Heart left ventricle (tissue), 16 donors: ENCODE data around the gene HSD17B8. TPM values are rescaled to one million over a fixed set of nuclear protein-coding genes. Genes with fewer than 3 reads are reported as not detected.

Experiments used
- ATAC-seq, 4 donors: fragments of 200-7000 bp; cut with Tn5 transposase; one replicate each; pipeline ENCODE4 v1.9.1; 2020 to 2022; ENCODE audit warnings: moderate library complexity in 4 of 4, mild to moderate bottlenecking in 3 of 4, moderate number of reproducible peaks in 1 of 4
- DNase-seq, 5 donors: peaks; one replicate each; pipeline ENCODE4 v3.0.0-alpha.2; 2020
- H3K27ac ChIP-seq, 12 donors: fragments of 200-600 bp; sonication (generic) in 4 of 12; one replicate each; pipeline versions ENCODE4 v1.5.0 to v1.8.0; 2016 to 2022; ENCODE audit warnings: mild to moderate bottlenecking in 2 of 12
- H3K27me3 ChIP-seq, 9 donors: fragments of 200-600 bp; sonication (generic) in 2 of 9; one replicate each; pipeline versions ENCODE4 v1.5.1 to v1.8.0; 2016 to 2022; ENCODE audit warnings: mild to moderate bottlenecking in 3 of 9
- H3K36me3 ChIP-seq, 9 donors: fragments of 200-600 bp; sonication (generic) in 2 of 9; one replicate each; pipeline versions ENCODE4 v1.5.0 to v1.8.0; 2018 to 2022; ENCODE audit warnings: mild to moderate bottlenecking in 2 of 9
- H3K4me1 ChIP-seq, 12 donors: fragments of 200-600 bp; sonication (generic) in 4 of 12; one replicate each; pipeline versions ENCODE4 v1.5.0 to v1.8.0; 2016 to 2022; ENCODE audit warnings: mild to moderate bottlenecking in 3 of 12
- H3K4me3 ChIP-seq, 12 donors: fragments of 200-600 bp; sonication (generic) in 4 of 12; one replicate each; pipeline versions ENCODE4 v1.5.0 to v1.8.0; 2017 to 2022; ENCODE audit warnings: mild to moderate bottlenecking in 9 of 12, moderate library complexity in 4 of 12
- H3K9me3 ChIP-seq, 12 donors: fragments of 200-600 bp; sonication (generic) in 4 of 12; one replicate each; pipeline versions ENCODE4 v1.5.0 to v1.8.0; 2016 to 2022; ENCODE audit warnings: mild to moderate bottlenecking in 1 of 12
- POLR2A ChIP-seq, 2 donors: fragments of 450-650 bp; IDR thresholded peaks; one replicate each; pipeline ENCODE4 v1.6.1; 2017; ENCODE audit warnings: antibody characterized with exemption in 2 of 2, mild to moderate bottlenecking in 2 of 2, moderate library complexity in 2 of 2
- WGBS, 4 donors: extraction: QIAGEN DNeasy Blood & Tissue Kit in 2 of 4; methylation state at CpG; one replicate each; pipeline versions ENCODE4 v1.1.5 to v1.1.7; 2013 to 2018; 5-methylcytosine and 5-hydroxymethylcytosine counted together
- intact Hi-C, 10 donors: fragments of 100-400 bp; cut with DNase I; formaldehyde crosslinking; loops; one replicate each; pipeline versions ENCODE4 v1.11.1 to v1.14.2; 2022
- polyA plus RNA-seq, 2 donors: library from polyadenylated mRNA; stranded (reverse); fragments of 200-250 nt; gene quantifications; one replicate each; pipeline ENCODE4 v1.2.3, GENCODE V29; 2013
- total RNA-seq, 9 donors: library from RNA; depleted of rRNA in 2 of 9; stranded (reverse); fragments of >200 nt in 2 of 9; fragmentation: NEBNext Ultra II Directional in 3 of 9; extraction: Animal tissue kit (Norgen Biotek cat#: 25700) in 3 of 9; gene quantifications; one replicate each; pipeline versions ENCODE4 v1.1.0 to v1.2.4, GENCODE V29; 2016 to 2023
- TF ChIP-seq, protein P1 (sequence below), 12 donors: fragments of 200-600 bp; sonication (generic) in 4 of 12; IDR thresholded peaks; one replicate each; pipeline versions ENCODE4 v1.5.0 to v1.8.0; 2018 to 2022; ENCODE audit warnings: antibody characterized with exemption in 12 of 12, mild to moderate bottlenecking in 5 of 12
- donor health status: ischemic (EF 13 %, LVEDD 7.1; RV severe dilation, severe dysfunction).
- donor health status: healthy with polysubstance abuse.
- donor health status: DM: no; HTN: yes; CAD: no.
- donor health status: DM: no; HTN: no; CAD: no.
- donor health status: ischemic (EF 25% LVEDD 6.9; RV normal size, moderate dysfunction).
- donor health status: ischemic (EF 25% LVEDD 5.7; RV mildly dilated, moderate dysfunction).
- donor health status: healthy.
- donor health status: DM: yes; HTN: yes; CAD: no.
- donor health status: ischemic (EF 35%, LVEDD 5.7; RV mildly dilated, moderate dysfunction).
- donor health status: nonischemic (EF 11% LVEDD 7.7; RV severe dilation, severe dysfunction).
- donor health status: DM: yes; HTN: yes; CAD: no.
- donor health status: PGD.
- donor health status: ischemic (EF 29% LVEDD 5.4; RV normal size, mild dysfunction).
- donor health status: nonischemic (EF 23%, LVEDD 6.1; RV moderate dilation, normal function).

Gene HSD17B8
- total and polyA plus RNA-seq, 11 donors, result 15.8 to 31.7 (median 17.9) TPM

DNA sequence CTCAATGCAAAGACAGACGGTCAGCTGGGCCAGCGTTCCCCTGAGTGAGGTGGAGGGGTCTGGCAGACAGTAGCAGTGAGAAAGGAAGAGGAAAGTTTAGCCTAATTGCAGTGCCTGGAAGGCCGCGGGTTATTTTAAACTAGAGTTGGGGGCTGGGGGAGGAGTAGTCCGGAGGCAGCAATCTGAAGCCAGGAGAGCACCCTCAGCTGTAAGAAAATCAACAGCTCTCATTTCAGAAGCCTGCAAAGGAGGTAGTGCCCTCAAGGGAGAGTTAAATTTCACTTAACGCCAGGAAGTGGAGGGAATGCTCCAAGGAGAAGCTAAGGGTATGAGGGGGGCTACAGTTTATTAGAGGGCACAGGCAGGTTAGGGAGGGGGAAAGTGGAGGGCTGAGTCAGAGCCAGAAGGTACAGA, 30.8 kb downstream of the HSD17B8 start:
- TF ChIP-seq, protein P1, sequence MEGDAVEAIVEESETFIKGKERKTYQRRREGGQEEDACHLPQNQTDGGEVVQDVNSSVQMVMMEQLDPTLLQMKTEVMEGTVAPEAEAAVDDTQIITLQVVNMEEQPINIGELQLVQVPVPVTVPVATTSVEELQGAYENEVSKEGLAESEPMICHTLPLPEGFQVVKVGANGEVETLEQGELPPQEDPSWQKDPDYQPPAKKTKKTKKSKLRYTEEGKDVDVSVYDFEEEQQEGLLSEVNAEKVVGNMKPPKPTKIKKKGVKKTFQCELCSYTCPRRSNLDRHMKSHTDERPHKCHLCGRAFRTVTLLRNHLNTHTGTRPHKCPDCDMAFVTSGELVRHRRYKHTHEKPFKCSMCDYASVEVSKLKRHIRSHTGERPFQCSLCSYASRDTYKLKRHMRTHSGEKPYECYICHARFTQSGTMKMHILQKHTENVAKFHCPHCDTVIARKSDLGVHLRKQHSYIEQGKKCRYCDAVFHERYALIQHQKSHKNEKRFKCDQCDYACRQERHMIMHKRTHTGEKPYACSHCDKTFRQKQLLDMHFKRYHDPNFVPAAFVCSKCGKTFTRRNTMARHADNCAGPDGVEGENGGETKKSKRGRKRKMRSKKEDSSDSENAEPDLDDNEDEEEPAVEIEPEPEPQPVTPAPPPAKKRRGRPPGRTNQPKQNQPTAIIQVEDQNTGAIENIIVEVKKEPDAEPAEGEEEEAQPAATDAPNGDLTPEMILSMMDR (IDR thresholded peaks at IDR 0.05), result no peak
- no peak for TF ChIP-seq POLR2A (IDR thresholded peaks at IDR 0.05)
- Histone ChIP-seq H3K9me3 (no peaks in the 10 kb centered on the region), H3K4me1 (no peaks in the 10 kb centered on the region), H3K36me3 (no peaks in the 10 kb centered on the region), H3K27me3 (peaks cover 0 to 36% (median 6%) of the 10 kb centered on the region in 9 donors), H3K27ac (no peak overlapping the region), H3K4me3 (no peak overlapping the region)
- intact Hi-C loops, result loop anchor here in 1 of 10 donors (5.0 kb wide), 1 partner anchor 128 kb away; no protein-coding TSS in a partner anchor
- no peak for DNase-seq
- no peak for ATAC-seq
- 10 to 18% (median 15%) methylated on average over 6 of the region's 6 CpGs for WGBS, 4 donors

DNA sequence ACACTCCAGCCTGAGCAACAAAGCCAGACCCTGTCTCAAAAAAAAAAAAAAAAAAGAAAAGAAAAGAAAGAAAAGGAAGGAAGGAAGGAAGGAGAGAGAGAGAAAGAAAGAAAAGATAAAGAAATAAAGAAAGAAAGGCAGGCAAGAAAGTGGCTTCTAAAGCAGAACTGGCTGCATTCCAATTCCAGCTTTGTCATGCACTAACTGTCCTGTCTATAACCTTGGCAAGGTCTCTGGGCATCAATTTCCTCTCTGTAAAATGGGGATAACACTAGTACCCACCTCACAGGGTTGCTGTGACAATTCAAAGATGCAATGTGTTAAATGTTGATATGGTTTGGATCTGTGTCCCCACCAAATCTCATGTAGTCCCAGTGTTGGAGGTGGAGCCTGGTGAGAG, 31.9 kb downstream of the HSD17B8 start:
- intact Hi-C loops, result loop anchor here in 1 of 10 donors (5.0 kb wide), 1 partner anchor 129 kb away; no protein-coding TSS in a partner anchor
- Histone ChIP-seq H3K27me3 (peaks cover 0 to 40% (median 13%) of the 10 kb centered on the region in 9 donors), H3K4me1 (no peaks in the 10 kb centered on the region), H3K9me3 (no peaks in the 10 kb centered on the region), H3K27ac (no peak overlapping the region), H3K4me3 (no peak overlapping the region), H3K36me3 (no peaks in the 10 kb centered on the region)
- DNase-seq (no peak), ATAC-seq (no peak)
- no peak for TF ChIP-seq POLR2A (IDR thresholded peaks at IDR 0.05)
- TF ChIP-seq, protein P1 (IDR thresholded peaks at IDR 0.05), result no peak

DNA sequence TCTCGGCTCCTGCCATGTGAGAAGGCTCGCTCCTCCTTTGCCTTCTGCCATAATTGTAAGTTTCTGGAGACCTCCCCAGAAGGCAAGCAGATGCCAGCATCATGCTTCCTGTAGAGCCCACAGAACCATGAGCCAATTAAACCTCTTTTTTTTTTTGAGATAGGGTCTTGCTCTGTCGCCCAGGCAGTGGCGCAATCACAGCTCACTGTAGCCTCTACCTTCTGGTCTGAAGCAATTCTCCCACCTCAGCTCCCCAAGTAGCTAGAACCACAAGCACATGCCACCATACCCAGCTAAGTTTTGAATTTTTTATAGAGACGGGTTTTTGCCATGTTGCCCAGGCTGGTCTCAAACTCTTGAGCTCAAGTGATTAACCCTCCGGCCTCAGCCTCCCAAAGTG, 32.4 kb downstream of the HSD17B8 start:
- DNase-seq, result no peak
- Histone ChIP-seq H3K4me3 (no peak overlapping the region), H3K27ac (no peak overlapping the region), H3K36me3 (no peaks in the 10 kb centered on the region), H3K4me1 (no peaks in the 10 kb centered on the region), H3K9me3 (no peaks in the 10 kb centered on the region), H3K27me3 (peaks cover 0 to 42% (median 13%) of the 10 kb centered on the region in 9 donors)
- TF ChIP-seq, protein P1 (IDR thresholded peaks at IDR 0.05), result no peak
- TF ChIP-seq POLR2A (IDR thresholded peaks at IDR 0.05), result no peak
- intact Hi-C loops, result loop anchor here in 1 of 10 donors (5.0 kb wide), 1 partner anchor 130 kb away; no protein-coding TSS in a partner anchor
- no peak for ATAC-seq
- WGBS, 4 donors, result 85 to 88% (median 87%) methylated on average over 6 of the region's 6 CpGs

DNA sequence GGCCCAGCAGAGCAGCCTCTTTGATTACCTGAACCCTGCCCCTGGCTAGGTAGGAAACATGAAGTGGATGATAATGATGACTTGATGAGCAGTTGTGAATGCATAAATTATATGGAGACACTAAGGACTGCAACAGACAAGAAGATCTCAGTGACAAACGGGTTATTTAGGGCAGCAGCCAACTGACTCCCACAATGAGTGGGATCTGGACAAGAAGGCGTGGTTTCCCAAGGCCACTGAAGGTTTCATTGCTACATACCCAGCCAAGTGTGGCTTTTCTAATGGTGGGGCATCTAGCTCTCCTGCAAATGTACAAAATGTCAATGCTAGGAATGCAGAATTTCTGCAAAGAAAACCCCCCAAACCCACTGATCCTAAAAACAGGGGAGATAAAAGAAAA, 33.3 kb downstream of the HSD17B8 start:
- WGBS, 4 donors, result 72 to 83% (median 77%) methylated on average over 2 of the region's 2 CpGs
- ATAC-seq (no peak), DNase-seq (no peak)
- no peak overlapping the region for H3K4me3 ChIP-seq
- no peaks in the 10 kb centered on the region for H3K9me3 ChIP-seq
- peaks cover 0 to 42% (median 13%) of the 10 kb centered on the region in 9 donors for H3K27me3 ChIP-seq
- TF ChIP-seq, protein P1 (IDR thresholded peaks at IDR 0.05), result no peak
- no peak for TF ChIP-seq POLR2A (IDR thresholded peaks at IDR 0.05)
- intact Hi-C loops, result loop anchor here in 1 of 10 donors (5.0 kb wide), 1 partner anchor 130 kb away; no protein-coding TSS in a partner anchor
- no peak overlapping the region for H3K27ac ChIP-seq
- H3K36me3 ChIP-seq, result no peaks in the 10 kb centered on the region
- H3K4me1 ChIP-seq, result no peaks in the 10 kb centered on the region
